Stomach (tissue), 9 donors: ENCODE data around the gene JMY. TPM values are rescaled to one million over a fixed set of nuclear protein-coding genes. Genes with fewer than 3 reads are reported as not detected.

Experiments
- DNase-seq, 2 donors: peaks; one replicate each; pipeline versions ENCODE4 v3.0.0 to v3.0.0-alpha.2; 2013 to 2019
- H3K27ac ChIP-seq, 5 donors: fragments of 200-600 bp in 4 of 5; sonication (generic) in 4 of 5; one replicate each; pipeline ENCODE4 v1.5.1; 2013 to 2019; ENCODE audit warnings: mild to moderate bottlenecking in 1 of 5, moderate library complexity in 1 of 5
- H3K27me3 ChIP-seq, 3 donors: fragments of 200-600 bp; sonication (generic); one replicate each; pipeline ENCODE4 v1.5.1; 2017 to 2019; ENCODE audit warnings: mixed run types in 1 of 3
- H3K36me3 ChIP-seq, 4 donors: fragments of 200-600 bp; sonication (generic); 1 replicate in 3 of 4; 2 replicates in 1 of 4; pipeline ENCODE4 v1.5.1; 2016 to 2019
- H3K4me1 ChIP-seq, 4 donors: fragments of 200-600 bp; sonication (generic); one replicate each; pipeline ENCODE4 v1.5.1; 2016 to 2019
- H3K4me3 ChIP-seq, 4 donors: fragments of 200-600 bp; sonication (generic) in 3 of 4; one replicate each; pipeline ENCODE4 v1.5.1; 2016 to 2019; ENCODE audit warnings: mild to moderate bottlenecking in 1 of 4
- H3K9me3 ChIP-seq, 4 donors: fragments of 200-600 bp; sonication (generic); one replicate each; pipeline ENCODE4 v1.5.1; 2016 to 2019
- CTCF ChIP-seq, 7 experiments: fragments of 450-650 bp in 4 of 7; fragments of 200-600 bp in 3 of 7; sonication (generic) in 3 of 7; IDR thresholded peaks; one replicate each; pipeline ENCODE4 v1.5.1; 2016 to 2019; ENCODE audit warnings: antibody characterized with exemption in 7 of 7, control low read depth in 2 of 7, mild to moderate bottlenecking in 1 of 7
- EP300 ChIP-seq: sonication (generic); formaldehyde crosslinking; IDR thresholded peaks from one replicate; pipeline ENCODE4 v1.6.1; 2017; ENCODE audit warnings: antibody characterized with exemption
- POLR2A ChIP-seq, 4 donors: fragments of 450-650 bp; IDR thresholded peaks; one replicate each; pipeline ENCODE4 v1.6.1; 2016; ENCODE audit warnings: antibody characterized with exemption in 4 of 4, control low read depth in 2 of 4, mild to moderate bottlenecking in 1 of 4, moderate library complexity in 1 of 4
- POLR2AphosphoS5 ChIP-seq, 3 donors: sonication (generic); formaldehyde crosslinking; IDR thresholded peaks; one replicate each; pipeline ENCODE4 v1.6.1; 2016; ENCODE audit warnings: antibody characterized with exemption in 3 of 3
- WGBS, 5 donors: extraction: QIAGEN DNeasy Blood & Tissue Kit in 3 of 5; methylation state at CpG; one replicate each; pipeline versions ENCODE4 v1.1.5 to v1.1.7; 2013 to 2018; 5-methylcytosine and 5-hydroxymethylcytosine counted together
- intact Hi-C: fragments of 100-400 bp; cut with DNase I; formaldehyde crosslinking; loops from one replicate; pipeline ENCODE4 v1.15.1; 2023; ENCODE audit warnings: low total_unique reads
- polyA plus RNA-seq, 3 donors: library from polyadenylated mRNA; stranded (reverse); fragments of 200-250 nt; gene quantifications; one replicate each; pipeline ENCODE4 v1.2.3, GENCODE V29; 2013
- total RNA-seq, 5 donors: library from RNA; depleted of rRNA; stranded (reverse); fragments of >200 nt; gene quantifications; one replicate each; pipeline versions ENCODE4 v1.1.0 to v1.2.3, GENCODE V29; 2014 to 2016
- donor health status: healthy with polysubstance abuse.
- donor health status: Bipolar disorder and iron deficiency.
- donor health status: healthy.

The JMY gene
- total and polyA plus RNA-seq, 8 donors, result 2.1 to 31.9 (median 7.1) TPM

DNA sequence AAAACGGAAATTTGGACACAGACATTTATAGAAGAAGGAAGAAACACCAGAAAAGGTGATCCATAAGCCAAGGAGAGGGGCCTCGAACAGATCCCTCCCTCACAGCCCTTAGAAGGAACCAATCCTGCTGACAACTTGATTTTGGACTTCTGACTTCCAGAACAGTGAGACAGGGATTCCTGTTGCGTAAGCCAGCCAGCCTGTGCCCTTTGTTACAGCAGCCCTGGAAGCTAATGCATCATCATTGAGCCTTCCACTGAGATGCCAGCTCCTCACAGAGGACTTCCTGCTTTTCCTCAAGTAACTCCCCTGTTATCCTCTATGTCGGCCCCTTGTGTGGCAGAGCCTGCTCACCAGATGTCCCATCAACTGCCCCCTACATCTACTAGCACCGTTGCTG is 94.1 kb downstream of the JMY start:
- no peak overlapping the region for H3K4me3 ChIP-seq
- 66 to 83% (median 82%) methylated on average over 5 of the region's 5 CpGs for WGBS, 5 donors
- intact Hi-C loops, result no loop called here

GRCh38 chr5:79333852-79334557 is 98.1 kb downstream of the JMY start:
- Histone ChIP-seq H3K4me3 (no peak overlapping the region), H3K4me1 (no peaks in the 10 kb centered on the region), H3K27ac (no peak overlapping the region), H3K36me3 (no peaks in the 10 kb centered on the region), H3K27me3 (no peaks in the 10 kb centered on the region), H3K9me3 (peaks cover 0 to 5% (median 0%) of the 10 kb centered on the region in 4 donors)
- no peak for DNase-seq
- intact Hi-C loops, result no loop called here
- WGBS, 5 donors, result 73 to 85% (median 74%) methylated on average over 10 of the region's 10 CpGs
- TF ChIP-seq CTCF (IDR thresholded peaks at IDR 0.05), result no peak
- no peak for TF ChIP-seq EP300
- no peak for TF ChIP-seq POLR2AphosphoS5 (IDR thresholded peaks at IDR 0.05)
- no peak for TF ChIP-seq POLR2A (IDR thresholded peaks at IDR 0.05)

More for the DNA sequence above, 94.1 kb downstream of the JMY start:
- no peak overlapping the region for H3K27ac ChIP-seq
- no peaks in the 10 kb centered on the region for H3K36me3 ChIP-seq
- no peaks in the 10 kb centered on the region for H3K9me3 ChIP-seq
- no peak for DNase-seq
- H3K27me3 ChIP-seq, result no peaks in the 10 kb centered on the region
- H3K4me1 ChIP-seq, result no peaks in the 10 kb centered on the region
- no peak for TF ChIP-seq POLR2AphosphoS5 (IDR thresholded peaks at IDR 0.05)
- TF ChIP-seq CTCF (IDR thresholded peaks at IDR 0.05), result no peak
- no peak for TF ChIP-seq EP300
- no peak for TF ChIP-seq POLR2A (IDR thresholded peaks at IDR 0.05)

DNA sequence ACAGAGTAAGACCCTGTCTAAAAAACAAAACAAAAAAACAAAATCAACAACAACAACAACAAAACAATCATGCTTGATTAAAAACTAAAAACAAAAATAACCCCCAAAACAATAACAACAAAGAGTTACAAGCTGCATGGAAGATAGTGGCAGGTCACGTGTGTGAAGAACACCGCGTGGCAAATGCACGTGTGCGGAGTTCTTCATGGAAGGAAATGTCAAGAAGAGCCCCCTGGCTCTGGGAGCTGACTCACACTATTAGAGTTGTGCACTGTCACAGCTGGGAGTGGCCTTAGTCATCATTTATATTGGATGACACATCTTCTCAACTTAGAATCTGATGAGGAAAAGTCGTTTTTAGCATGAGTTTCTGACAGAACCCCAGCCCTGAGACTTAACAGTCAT is 110.5 kb downstream of the JMY start:
- Histone ChIP-seq H3K4me1 (no peaks in the 10 kb centered on the region), H3K4me3 (no peak overlapping the region), H3K9me3 (no peaks in the 10 kb centered on the region), H3K36me3 (no peaks in the 10 kb centered on the region), H3K27ac (no peak overlapping the region), H3K27me3 (no peaks in the 10 kb centered on the region)
- intact Hi-C loops, result no loop called here
- DNase-seq, result no peak
- no peak for TF ChIP-seq CTCF (IDR thresholded peaks at IDR 0.05)
- TF ChIP-seq POLR2AphosphoS5 (IDR thresholded peaks at IDR 0.05), result no peak
- no peak for TF ChIP-seq EP300
- TF ChIP-seq POLR2A (IDR thresholded peaks at IDR 0.05), result no peak
- 86 to 93% (median 92%) methylated on average over 6 of the region's 6 CpGs for WGBS, 5 donors

DNA sequence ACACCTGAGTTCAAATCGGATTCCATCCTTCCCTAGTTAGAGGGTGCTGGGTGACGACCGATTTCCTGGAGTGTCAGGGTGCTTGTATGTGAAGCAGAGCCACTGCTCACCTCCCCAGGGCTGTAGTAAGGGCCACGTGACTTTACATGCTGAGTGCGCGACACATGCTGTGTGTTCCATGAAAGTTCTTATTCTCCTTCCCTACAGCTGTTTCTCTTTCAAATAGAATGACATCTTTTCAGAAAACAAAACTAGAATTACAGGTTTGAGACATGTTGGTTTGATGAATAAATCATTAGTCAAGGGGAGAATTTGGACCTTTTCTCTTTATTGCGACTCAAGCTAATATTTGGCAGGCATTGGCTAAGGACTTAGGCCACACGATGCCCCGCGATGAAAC is 113.1 kb downstream of the JMY start:
- Histone ChIP-seq H3K4me3 (no peak overlapping the region), H3K9me3 (no peaks in the 10 kb centered on the region), H3K4me1 (no peaks in the 10 kb centered on the region), H3K36me3 (no peaks in the 10 kb centered on the region), H3K27ac (no peak overlapping the region), H3K27me3 (no peaks in the 10 kb centered on the region)
- TF ChIP-seq CTCF (IDR thresholded peaks at IDR 0.05) (no peak), POLR2A (IDR thresholded peaks at IDR 0.05) (no peak), EP300 (no peak), POLR2AphosphoS5 (IDR thresholded peaks at IDR 0.05) (no peak)
- no peak for DNase-seq
- WGBS, 5 donors, result 84 to 91% (median 89%) methylated on average over 10 of the region's 10 CpGs
- intact Hi-C loops, result no loop called here
